ENCODE measurements around the gene GJA4.

GJA4 gene

GRCh38 chr1:34753163-34753562, 39.6 kb upstream of the GJA4 start:
- no peak for TF ChIP-seq POLR2A (IDR thresholded peaks at IDR 0.05; ENCODE audit: low read depth, low read length)
- no peak for TF ChIP-seq TAF1 (IDR thresholded peaks at IDR 0.05; ENCODE audit: low read depth, low read length)
- TF ChIP-seq PAX5 (IDR thresholded peaks at IDR 0.05; ENCODE audit: insufficient read depth, low read length, severe bottlenecking) = no peak
- no peak for TF ChIP-seq POU2F2 (IDR thresholded peaks at IDR 0.05; ENCODE audit: low read depth, low read length)
- TF ChIP-seq SPI1 (IDR thresholded peaks at IDR 0.05; ENCODE audit: low read depth, low read length) = no peak
- FAIRE-seq (no peak), DNase-seq (ENCODE audit: insufficient read length, low spot score) (no peak)

GRCh38 chr1:34754964-34755637, 37.7 kb upstream of the GJA4 start, which contains the start of gene GJB5:
Gene GJB5 (plus strand): TSS chr1:34755047. CDS start chr1:34757331, 2,284 bp downstream.
- FAIRE-seq (no peak), DNase-seq (ENCODE audit: insufficient read length, low spot score) (no peak)
- TF ChIP-seq POU2F2 (IDR thresholded peaks at IDR 0.05; ENCODE audit: low read depth, low read length) (no peak), SPI1 (IDR thresholded peaks at IDR 0.05; ENCODE audit: low read depth, low read length) (no peak), POLR2AphosphoS5 (IDR thresholded peaks at IDR 0.05; ENCODE audit: low read depth, low read length) (no peak), TAF1 (IDR thresholded peaks at IDR 0.05; ENCODE audit: low read depth, low read length) (no peak), PAX5 (IDR thresholded peaks at IDR 0.05; ENCODE audit: insufficient read depth, low read length, severe bottlenecking) (no peak), POLR2A (IDR thresholded peaks at IDR 0.05; ENCODE audit: low read depth, low read length) (no peak)

GRCh38 chr1:34755961-34756360, 36.8 kb upstream of the GJA4 start:
- TF ChIP-seq POLR2AphosphoS5 (IDR thresholded peaks at IDR 0.05; ENCODE audit: low read depth, low read length) = no peak
- DNase-seq (ENCODE audit: insufficient read length, low spot score) (no peak), FAIRE-seq (no peak)

- no peak for FAIRE-seq
- DNase-seq (ENCODE audit: insufficient read length, low spot score) = no peak
- TF ChIP-seq POLR2A (IDR thresholded peaks at IDR 0.05; ENCODE audit: low read depth, low read length) (no peak), POU2F2 (IDR thresholded peaks at IDR 0.05; ENCODE audit: low read depth, low read length) (no peak), SPI1 (IDR thresholded peaks at IDR 0.05; ENCODE audit: low read depth, low read length) (no peak), PAX5 (IDR thresholded peaks at IDR 0.05; ENCODE audit: insufficient read depth, low read length, severe bottlenecking) (no peak), TAF1 (IDR thresholded peaks at IDR 0.05; ENCODE audit: low read depth, low read length) (no peak)
These were observed 35.4 kb upstream of the GJA4 start for GRCh38 chr1:34757386-34757785.

- FAIRE-seq (no peak), DNase-seq (ENCODE audit: insufficient read length, low spot score) (no peak)
- TF ChIP-seq SPI1 (IDR thresholded peaks at IDR 0.05; ENCODE audit: low read depth, low read length) (no peak), POLR2A (IDR thresholded peaks at IDR 0.05; ENCODE audit: low read depth, low read length) (no peak), POLR2AphosphoS5 (IDR thresholded peaks at IDR 0.05; ENCODE audit: low read depth, low read length) (no peak), TAF1 (IDR thresholded peaks at IDR 0.05; ENCODE audit: low read depth, low read length) (no peak), PAX5 (IDR thresholded peaks at IDR 0.05; ENCODE audit: insufficient read depth, low read length, severe bottlenecking) (no peak), POU2F2 (IDR thresholded peaks at IDR 0.05; ENCODE audit: low read depth, low read length) (no peak)
These were observed 34.0 kb upstream of the GJA4 start for GRCh38 chr1:34758751-34759150.

GRCh38 chr1:34759503-34760357, 33.1 kb upstream of the GJA4 start, which contains the start of gene GJB4:
Gene GJB4 (plus strand): TSS chr1:34759740. CDS start chr1:34761255, 1,515 bp downstream.
- no peak for FAIRE-seq
- no peak for TF ChIP-seq SPI1 (IDR thresholded peaks at IDR 0.05; ENCODE audit: low read depth, low read length)
- TF ChIP-seq POLR2A (IDR thresholded peaks at IDR 0.05; ENCODE audit: low read depth, low read length) = no peak
- TF ChIP-seq TAF1 (IDR thresholded peaks at IDR 0.05; ENCODE audit: low read depth, low read length) = no peak
- no peak for TF ChIP-seq PAX5 (IDR thresholded peaks at IDR 0.05; ENCODE audit: insufficient read depth, low read length, severe bottlenecking)
- TF ChIP-seq POU2F2 (IDR thresholded peaks at IDR 0.05; ENCODE audit: low read depth, low read length) = no peak
- no peak for TF ChIP-seq POLR2AphosphoS5 (IDR thresholded peaks at IDR 0.05; ENCODE audit: low read depth, low read length)
- DNase-seq (ENCODE audit: insufficient read length, low spot score) = no peak

GRCh38 chr1:34761176-34761761, 31.5 kb upstream of the GJA4 start:
- no peak for DNase-seq (ENCODE audit: insufficient read length, low spot score)
- no peak for FAIRE-seq
- TF ChIP-seq PAX5 (IDR thresholded peaks at IDR 0.05; ENCODE audit: insufficient read depth, low read length, severe bottlenecking) (no peak), SPI1 (IDR thresholded peaks at IDR 0.05; ENCODE audit: low read depth, low read length) (no peak), POLR2A (IDR thresholded peaks at IDR 0.05; ENCODE audit: low read depth, low read length) (no peak)

GRCh38 chr1:34761776-34762307, 31.0 kb upstream of the GJA4 start:
- no peak for FAIRE-seq
- no peak for TF ChIP-seq PAX5 (IDR thresholded peaks at IDR 0.05; ENCODE audit: insufficient read depth, low read length, severe bottlenecking)
- no peak for TF ChIP-seq TAF1 (IDR thresholded peaks at IDR 0.05; ENCODE audit: low read depth, low read length)
- no peak for TF ChIP-seq POLR2A (IDR thresholded peaks at IDR 0.05; ENCODE audit: low read depth, low read length)
- no peak for TF ChIP-seq POU2F2 (IDR thresholded peaks at IDR 0.05; ENCODE audit: low read depth, low read length)
- no peak for TF ChIP-seq POLR2AphosphoS5 (IDR thresholded peaks at IDR 0.05; ENCODE audit: low read depth, low read length)
- no peak for TF ChIP-seq SPI1 (IDR thresholded peaks at IDR 0.05; ENCODE audit: low read depth, low read length)

GRCh38 chr1:34762474-34763141, 30.2 kb upstream of the GJA4 start:
- FAIRE-seq = no peak
- TF ChIP-seq POU2F2 (IDR thresholded peaks at IDR 0.05; ENCODE audit: low read depth, low read length) = no peak
- TF ChIP-seq PAX5 (IDR thresholded peaks at IDR 0.05; ENCODE audit: insufficient read depth, low read length, severe bottlenecking) = no peak
- TF ChIP-seq POLR2AphosphoS5 (IDR thresholded peaks at IDR 0.05; ENCODE audit: low read depth, low read length) = no peak
- no peak for TF ChIP-seq SPI1 (IDR thresholded peaks at IDR 0.05; ENCODE audit: low read depth, low read length)
- no peak for TF ChIP-seq POLR2A (IDR thresholded peaks at IDR 0.05; ENCODE audit: low read depth, low read length)
- TF ChIP-seq TAF1 (IDR thresholded peaks at IDR 0.05; ENCODE audit: low read depth, low read length) = no peak
- DNase-seq (ENCODE audit: insufficient read length, low spot score) = no peak

More at GRCh38 chr1:34761776-34762307, 31.0 kb upstream of the GJA4 start:
- DNase-seq (ENCODE audit: insufficient read length, low spot score) = no peak
